8988T (cell line): ENCODE measurements around the gene MYPN.
"Not testable (repeated sequence)": the region's sequence is repeated elsewhere in the genome, so short reads cannot be mapped to it uniquely, and the experiment has no call there.

Source experiments
- DNase-seq: peaks from one replicate; pipeline ENCODE4 v3.0.0; 2011

MYPN gene

DNA sequence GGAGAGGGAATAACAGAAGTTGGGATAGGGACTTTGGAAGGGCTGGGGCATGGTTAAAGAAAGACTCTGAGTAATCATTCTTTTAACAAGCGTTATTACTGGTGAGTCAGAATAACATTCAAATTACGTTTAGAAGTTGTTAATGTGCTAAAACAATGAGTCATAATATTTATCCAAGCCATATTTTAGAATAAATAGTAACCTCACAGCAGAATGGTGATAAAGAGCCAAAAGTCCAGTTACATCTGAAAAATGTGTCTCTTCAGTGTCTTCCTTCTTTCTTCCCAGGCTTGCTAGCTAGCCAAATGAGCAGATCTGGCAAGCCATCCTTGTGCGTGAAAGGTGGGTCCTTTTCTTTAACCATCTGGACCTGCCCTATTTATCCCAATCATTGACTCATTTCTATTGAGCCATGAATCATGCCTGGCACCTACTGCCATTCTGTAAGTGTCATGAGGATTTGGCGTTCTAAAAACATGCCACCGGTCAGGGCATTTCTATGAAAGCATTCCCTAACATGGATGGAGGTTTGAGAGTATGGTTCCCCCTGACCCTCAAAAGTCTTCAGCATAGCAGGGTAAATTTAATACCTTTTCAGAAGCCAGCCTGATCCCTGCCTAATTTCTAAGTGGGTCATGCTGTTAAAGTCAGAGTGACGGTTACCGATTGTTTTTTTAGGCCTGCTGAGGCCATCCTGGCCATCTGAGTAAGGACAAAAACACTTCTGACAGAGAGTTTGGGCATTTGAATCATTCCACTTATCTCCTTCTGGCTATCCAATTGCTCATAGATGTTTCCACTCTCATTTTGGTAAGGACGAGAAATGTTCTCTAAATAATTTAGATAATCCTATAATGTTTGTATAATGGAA lies 26.9 kb downstream of the MYPN start:
- DNase-seq: peak; percentile 26

DNA sequence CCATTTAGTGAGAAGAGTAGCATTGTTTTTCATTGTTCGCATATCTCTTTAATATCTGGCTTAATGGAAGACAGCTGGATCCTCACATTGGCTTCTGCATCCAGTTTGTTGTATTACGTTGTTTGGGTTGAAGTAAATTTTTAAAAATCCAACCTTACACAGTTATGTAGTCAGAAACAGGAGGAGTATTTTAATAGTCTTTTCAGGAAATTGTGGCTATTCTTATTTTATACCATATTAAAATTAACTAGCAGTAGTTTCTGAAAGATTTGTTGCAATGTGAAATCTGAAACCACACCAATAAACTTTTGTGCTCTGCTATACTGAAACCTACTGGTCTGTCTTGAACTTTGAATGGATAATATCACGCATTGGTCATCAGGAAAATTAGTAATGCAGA lies 27.9 kb downstream of the MYPN start:
- no peak for DNase-seq

GRCh38 chr10:68138526-68138925 lies 29.2 kb downstream of the MYPN start:
- no peak for DNase-seq

GRCh38 chr10:68139448-68140272 lies 30.4 kb downstream of the MYPN start:
- no peak for DNase-seq

DNA sequence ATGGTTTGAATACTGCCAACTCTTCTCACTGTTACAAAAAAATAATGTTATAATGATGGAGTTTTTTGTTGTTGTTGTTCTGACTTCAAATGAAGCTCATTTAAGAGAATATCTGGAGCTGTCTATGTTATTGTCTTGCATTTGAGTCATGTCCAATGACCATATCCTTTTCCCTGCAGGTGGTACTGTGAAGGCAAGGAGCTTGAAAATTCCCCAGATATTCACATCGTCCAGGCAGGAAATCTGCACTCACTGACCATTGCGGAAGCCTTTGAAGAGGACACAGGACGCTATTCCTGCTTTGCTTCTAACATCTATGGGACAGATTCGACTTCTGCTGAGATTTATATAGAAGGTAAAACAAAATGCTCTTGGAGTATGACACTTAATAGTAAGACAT lies 33.5 kb downstream of the MYPN start:
- DNase-seq: no peak

- no peak for DNase-seq
Measured at GRCh38 chr10:68144709-68145108, 35.4 kb downstream of the MYPN start.

- DNase-seq: no peak
Measured at GRCh38 chr10:68145705-68146104, 36.4 kb downstream of the MYPN start.

- no peak for DNase-seq
Measured at GRCh38 chr10:68146133-68146532, 36.8 kb downstream of the MYPN start.

DNA sequence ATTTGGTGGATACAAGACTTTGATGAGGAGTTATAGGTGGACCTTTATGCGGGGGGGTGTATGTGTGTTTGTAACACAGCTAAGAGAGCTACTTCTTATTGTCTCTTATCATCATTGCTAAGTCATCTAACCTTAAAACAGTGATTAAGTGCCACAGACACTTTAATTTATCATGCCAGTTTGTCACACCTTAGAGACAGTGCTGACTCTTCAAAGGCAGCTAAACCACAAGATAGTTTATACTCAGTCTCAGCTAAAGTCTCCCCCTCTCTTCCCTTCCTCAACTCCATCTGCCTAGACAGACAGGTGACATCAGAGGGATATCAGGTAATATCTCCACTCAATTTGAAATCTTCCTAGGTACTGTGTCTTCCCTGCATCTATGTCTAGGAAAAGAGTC lies 42.2 kb downstream of the MYPN start:
- no peak for DNase-seq

DNA sequence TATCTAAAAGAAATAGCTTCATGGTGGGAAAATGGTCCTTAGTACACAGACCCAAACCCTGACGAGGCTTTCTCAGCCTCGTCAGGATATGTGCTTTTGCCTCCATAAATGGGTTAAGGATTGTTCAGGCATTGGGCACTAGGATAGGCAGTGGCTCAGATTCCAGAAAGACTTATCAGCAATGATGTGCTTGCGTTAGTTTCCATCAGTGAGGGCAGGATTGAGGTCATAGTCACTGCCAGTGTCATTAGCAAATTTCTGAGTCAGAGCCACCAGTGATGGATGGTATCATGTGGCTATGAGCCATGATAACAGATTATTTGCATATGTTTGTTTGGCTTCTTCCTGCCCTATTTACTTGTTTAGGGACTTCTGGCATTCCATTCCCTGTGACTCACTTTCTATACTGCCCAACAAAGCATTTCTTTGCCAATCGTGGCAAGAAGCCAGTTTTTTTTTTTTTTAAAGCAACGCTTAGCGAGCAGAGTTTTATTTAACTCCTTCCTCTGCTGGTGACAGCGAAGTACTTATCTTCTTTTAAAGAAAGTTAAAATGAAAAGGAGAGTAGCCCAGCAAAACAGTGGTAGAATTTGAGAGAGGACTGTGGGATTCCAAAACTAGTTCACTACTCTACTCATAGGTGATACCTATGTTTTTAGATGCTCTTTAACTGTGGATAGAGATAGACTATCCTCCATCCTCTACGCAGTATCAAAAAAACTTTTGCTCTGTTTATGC lies 44.4 kb downstream of the MYPN start:
- peak; percentile 48 for DNase-seq

DNA sequence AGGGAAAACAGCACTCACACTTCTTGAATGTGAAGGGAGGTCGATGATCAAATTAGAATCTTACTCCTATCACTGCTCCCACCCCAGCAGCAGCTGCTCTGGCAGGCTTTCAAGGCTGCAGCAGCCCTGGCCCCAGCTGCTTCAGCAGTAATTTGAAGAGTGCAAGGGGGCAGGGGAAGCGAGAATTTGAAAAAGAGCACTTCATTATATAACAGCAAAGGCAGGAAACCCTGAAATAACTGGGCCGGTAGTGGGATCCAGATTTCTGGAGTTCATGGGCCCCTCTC lies 44.9 kb downstream of the MYPN start:
- DNase-seq: no peak

DNA sequence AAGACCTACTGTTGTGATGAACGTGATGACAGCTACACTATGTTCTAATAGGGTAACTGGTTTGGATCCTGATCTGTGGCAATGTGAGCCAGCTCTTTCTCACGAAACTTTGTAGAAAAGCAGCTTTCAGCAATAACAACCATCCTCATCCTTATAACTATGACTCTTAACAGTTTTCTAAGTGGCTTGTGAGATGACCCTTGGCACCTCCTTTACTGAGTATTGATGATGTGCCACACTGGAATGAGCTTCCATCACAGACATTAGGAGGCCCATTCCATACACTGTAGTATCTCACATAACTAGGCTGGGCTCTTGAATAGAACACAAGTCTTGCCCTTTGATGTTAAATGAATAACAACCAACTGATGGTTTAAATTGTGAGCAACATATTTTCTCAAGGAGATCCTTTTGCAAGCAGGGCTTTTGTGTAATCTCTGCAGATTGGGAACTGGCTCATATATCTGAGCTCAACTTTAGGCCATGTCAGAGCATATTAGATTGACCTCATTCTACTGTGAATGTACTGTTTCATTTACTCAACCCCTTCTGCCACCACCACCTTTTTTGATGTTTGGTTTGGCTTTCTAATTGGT lies 46.4 kb downstream of the MYPN start:
- no peak for DNase-seq

GRCh38 chr10:68156373-68157185 lies 47.3 kb downstream of the MYPN start:
- DNase-seq: no peak

- not testable (repeated sequence) for DNase-seq
Measured at GRCh38 chr10:68157522-68157921, 48.2 kb downstream of the MYPN start.

DNA sequence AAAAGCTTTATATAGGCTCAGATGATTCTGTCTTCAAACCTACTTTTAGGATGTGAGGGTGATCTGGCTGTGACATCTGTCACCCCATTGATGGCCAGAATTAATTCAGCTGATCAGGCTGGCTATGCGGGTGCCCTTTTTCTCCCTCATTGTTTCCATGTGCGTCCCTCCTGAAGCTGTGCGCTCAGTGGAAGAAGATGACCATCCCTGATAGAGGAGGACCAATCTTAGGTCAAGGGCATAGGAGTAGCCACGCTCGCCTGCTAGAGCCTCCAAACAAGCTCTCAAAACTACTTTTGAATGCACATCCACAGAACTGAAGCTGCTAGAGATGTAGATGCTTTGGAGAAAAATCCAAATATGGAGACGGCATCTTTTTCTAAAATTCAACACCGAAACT lies 48.7 kb downstream of the MYPN start:
- no peak for DNase-seq

DNA sequence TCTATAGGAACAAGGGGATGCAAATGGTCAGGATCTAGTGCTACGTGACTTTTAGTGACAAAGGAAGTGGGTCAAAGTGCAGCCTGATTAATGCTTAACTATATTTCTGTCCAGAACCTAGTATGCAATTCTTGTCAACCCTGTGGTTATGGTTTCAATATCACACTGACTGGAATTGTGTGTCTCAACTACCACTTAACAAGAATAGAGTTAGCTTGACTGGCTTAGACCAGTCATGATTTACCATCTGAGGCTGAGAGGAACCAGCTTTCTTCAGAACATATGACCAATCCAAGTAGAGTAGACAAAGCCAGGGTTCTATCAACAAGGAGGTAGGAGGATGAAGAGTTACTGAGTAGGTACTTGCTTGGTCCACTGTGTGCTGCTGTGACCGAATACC lies 54.4 kb downstream of the MYPN start:
- DNase-seq: no peak

GRCh38 chr10:68165643-68166042 lies 56.4 kb downstream of the MYPN start:
- no peak for DNase-seq

DNA sequence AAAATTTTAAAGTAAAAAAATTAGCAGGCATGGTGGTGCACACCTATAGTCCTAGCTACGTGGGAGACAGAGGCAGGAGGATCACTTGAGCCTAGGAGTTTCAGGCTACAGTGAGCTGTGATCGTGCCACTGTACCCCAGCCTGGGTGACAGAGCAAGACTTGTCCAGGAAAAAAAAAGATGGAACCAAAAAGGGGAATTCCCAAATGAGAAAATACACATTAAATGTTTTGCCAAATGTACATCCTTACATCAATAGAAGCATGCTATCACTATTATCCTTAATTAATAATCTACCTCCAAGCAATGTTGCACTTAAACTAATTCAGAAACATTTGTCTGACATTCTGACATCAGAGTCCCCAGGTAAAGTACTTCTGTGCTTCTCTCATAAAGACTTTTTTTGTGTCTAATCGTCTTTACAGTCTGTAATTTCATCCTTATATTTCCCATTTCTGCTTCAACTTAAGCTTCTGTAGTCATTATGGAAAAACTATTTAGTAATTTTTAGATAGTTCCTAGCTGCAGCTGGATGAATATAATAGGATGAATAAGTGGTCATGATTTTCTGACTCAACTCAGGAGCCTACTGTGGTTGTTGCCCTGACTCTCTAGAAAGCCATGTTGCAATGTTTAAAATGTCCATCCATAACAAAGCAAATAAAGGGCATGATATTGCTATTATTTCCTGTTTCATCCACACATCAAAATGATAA lies 57.7 kb downstream of the MYPN start:
- no peak for DNase-seq

GRCh38 chr10:68167586-68168189 lies 58.4 kb downstream of the MYPN start:
- no peak for DNase-seq

DNA sequence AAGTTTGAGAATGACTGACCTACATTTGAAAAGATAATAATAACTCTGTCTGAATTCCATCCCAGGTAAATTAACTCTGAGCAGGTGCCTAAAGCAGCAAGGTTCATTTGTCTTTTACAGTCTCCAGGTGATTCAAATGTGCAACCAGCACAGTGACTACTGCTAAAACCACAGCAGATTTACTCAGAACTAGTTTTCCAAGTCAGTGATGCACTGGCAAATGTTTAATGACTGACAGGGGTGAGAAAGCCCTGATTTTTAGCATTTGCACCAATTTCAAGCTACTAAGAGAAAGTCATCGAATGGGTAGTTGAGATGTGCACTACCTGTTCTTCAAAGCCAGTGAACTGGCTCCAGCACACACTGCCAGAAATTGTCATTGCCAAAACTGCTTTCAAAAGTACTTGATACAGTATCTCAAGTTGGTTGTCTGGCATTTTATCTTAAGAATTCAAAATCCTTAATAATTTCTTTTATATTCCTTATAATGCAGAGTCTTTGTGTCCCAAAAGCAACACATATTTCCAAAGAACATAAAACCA lies 62.3 kb downstream of the MYPN start:
- no peak for DNase-seq

DNA sequence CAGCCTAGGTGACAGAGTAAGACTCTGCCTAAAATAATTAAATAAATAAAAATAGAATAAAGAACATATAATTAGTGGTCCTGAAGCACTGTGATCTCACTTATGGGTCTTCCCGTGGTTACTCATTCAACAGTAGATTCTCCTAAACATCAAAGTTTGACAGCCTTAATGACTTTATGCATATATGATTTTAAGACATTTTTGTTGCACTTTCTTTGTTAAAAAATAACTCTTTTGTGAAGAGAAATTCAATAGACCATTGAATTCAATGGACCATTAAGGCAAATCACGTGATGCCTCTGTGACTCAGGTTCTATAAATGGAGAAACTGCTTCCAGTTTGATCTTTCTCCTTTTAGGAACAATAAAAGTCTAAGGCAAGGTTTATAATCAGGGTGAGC lies 63.0 kb downstream of the MYPN start:
- no peak for DNase-seq
